AG04450 (cell line): ENCODE measurements around the gene BLOC1S5. TPM values are rescaled to one million over a fixed set of nuclear protein-coding genes. Genes with fewer than 3 reads are reported as not detected.
A peak's percentile ranks its signal among the peaks of the same experiment; 100 is the strongest.

Experiments
- CTCF ChIA-PET: fragments of 300-600, 350-600 bp; formaldehyde crosslinking; extraction: SDS; loops from one replicate; lab custom pipeline; 2022; ENCODE audit warnings: antibody characterized with exemption, inconsistent platforms; lab: Charles Lee
- POLR2A ChIA-PET: fragments of 350-600 bp; formaldehyde crosslinking; extraction: SDS; loops from one replicate; lab custom pipeline; 2021; ENCODE audit warnings: antibody characterized with exemption, inconsistent platforms; lab: Yijun Ruan, JAX
- DNase-seq: peaks from one replicate; pipeline ENCODE4 v3.0.0-alpha.2; 2011; ENCODE audit warnings: low read depth, low spot score
- H3K27ac ChIP-seq: one replicate; pipeline ENCODE4 v1.5.1; 2012; ENCODE audit warnings: low read depth, low read length, control low read depth
- H3K27me3 ChIP-seq: one replicate; pipeline ENCODE4 v1.6.0; 2012; ENCODE audit warnings: low read length; ENCODE audit not compliant: control insufficient read depth, insufficient read depth
- H3K4me3 ChIP-seq: 2 replicates; pipeline ENCODE4 v1.5.1; 2011; ENCODE audit warnings: mild to moderate bottlenecking, low read depth, low read length, control low read depth
- H3K9me3 ChIP-seq: 2 replicates; pipeline ENCODE4 v1.5.1; 2012; ENCODE audit warnings: low read length; ENCODE audit not compliant: control insufficient read depth, insufficient read depth
- CTCF ChIP-seq: IDR thresholded peaks from 2 replicates; pipeline ENCODE4 v1.5.1; 2011; ENCODE audit warnings: low read depth, low read length, control low read depth, inconsistent platforms
- polyA plus RNA-seq: library from polyadenylated mRNA; depleted of rRNA; stranded (reverse); fragments of >200 nt; gene quantifications from 2 replicates; pipeline ENCODE4 v1.2.3, GENCODE V29; 2011

BLOC1S5 gene
- polyA plus RNA-seq, 1 experiment: 15.1 TPM

GRCh38 chr6:8005136-8005535 lies 59.1 kb downstream of the BLOC1S5 start:
- CTCF ChIA-PET: interaction anchor here (0.7 to 3.1 kb wide), 18 partner anchors 8 to 1326 kb away, joined by 3 to 29 read pairs (median 3); no protein-coding TSS in a partner anchor
- no peak for TF ChIP-seq CTCF
- no peaks in the 10 kb centered on the region for H3K27me3 ChIP-seq
- POLR2A ChIA-PET: no interaction called here
- H3K4me3 ChIP-seq: no peak overlapping the region
- H3K27ac ChIP-seq: no peak overlapping the region
- H3K9me3 ChIP-seq: no peaks in the 10 kb centered on the region
- no peak for DNase-seq

GRCh38 chr6:8000636-8001035 lies 63.6 kb downstream of the BLOC1S5 start:
- no peak for TF ChIP-seq CTCF
- CTCF ChIA-PET: interaction anchor here (1.0 to 1.4 kb wide), 3 partner anchors 8 to 278 kb away, joined by 3 to 6 read pairs (median 3); no protein-coding TSS in a partner anchor
- POLR2A ChIA-PET: no interaction called here
- DNase-seq: no peak
- no peak overlapping the region for H3K27ac ChIP-seq
- no peak overlapping the region for H3K4me3 ChIP-seq
- H3K9me3 ChIP-seq: no peaks in the 10 kb centered on the region
- no peaks in the 10 kb centered on the region for H3K27me3 ChIP-seq

GRCh38 chr6:8000188-8000596 lies 64.0 kb downstream of the BLOC1S5 start:
- no peaks in the 10 kb centered on the region for H3K27me3 ChIP-seq
- H3K4me3 ChIP-seq: no peak overlapping the region
- TF ChIP-seq CTCF: no peak
- ChIA-PET POLR2A (no interaction called here), CTCF (interaction anchor here (1.0 kb wide), 2 partner anchors 59 to 277 kb away, joined by 3 to 6 read pairs; no protein-coding TSS in a partner anchor)
- H3K27ac ChIP-seq: no peak overlapping the region
- H3K9me3 ChIP-seq: no peaks in the 10 kb centered on the region
- DNase-seq: no peak

- ChIA-PET POLR2A (no interaction called here), CTCF (no interaction called here)
- Histone ChIP-seq H3K27ac (no peak overlapping the region), H3K9me3 (no peaks in the 10 kb centered on the region), H3K4me3 (no peak overlapping the region), H3K27me3 (no peaks in the 10 kb centered on the region)
- TF ChIP-seq CTCF: no peak
- no peak for DNase-seq
Observed at GRCh38 chr6:7999201-7999600, 65.0 kb downstream of the BLOC1S5 start.

- Histone ChIP-seq H3K9me3 (no peaks in the 10 kb centered on the region), H3K27me3 (no peaks in the 10 kb centered on the region), H3K27ac (no peak overlapping the region), H3K4me3 (no peak overlapping the region)
- CTCF ChIA-PET: interaction anchor here (2.5 to 3.4 kb wide), 2 partner anchors 8 to 276 kb away, joined by 8 to 12 read pairs; no protein-coding TSS in a partner anchor
- POLR2A ChIA-PET: no interaction called here
- no peak for TF ChIP-seq CTCF
- peak; percentile 79 for DNase-seq
Observed at GRCh38 chr6:7998103-7998725, 66.0 kb downstream of the BLOC1S5 start.
